ENCODE results near the gene CDC42BPA. TPM values are rescaled to one million over a fixed set of nuclear protein-coding genes. Genes with fewer than 3 reads are reported as not detected.
"Not testable (repeated sequence)": the region's sequence is repeated elsewhere in the genome, so short reads cannot be mapped to it uniquely, and the experiment has no call there.

The CDC42BPA gene, protein sequence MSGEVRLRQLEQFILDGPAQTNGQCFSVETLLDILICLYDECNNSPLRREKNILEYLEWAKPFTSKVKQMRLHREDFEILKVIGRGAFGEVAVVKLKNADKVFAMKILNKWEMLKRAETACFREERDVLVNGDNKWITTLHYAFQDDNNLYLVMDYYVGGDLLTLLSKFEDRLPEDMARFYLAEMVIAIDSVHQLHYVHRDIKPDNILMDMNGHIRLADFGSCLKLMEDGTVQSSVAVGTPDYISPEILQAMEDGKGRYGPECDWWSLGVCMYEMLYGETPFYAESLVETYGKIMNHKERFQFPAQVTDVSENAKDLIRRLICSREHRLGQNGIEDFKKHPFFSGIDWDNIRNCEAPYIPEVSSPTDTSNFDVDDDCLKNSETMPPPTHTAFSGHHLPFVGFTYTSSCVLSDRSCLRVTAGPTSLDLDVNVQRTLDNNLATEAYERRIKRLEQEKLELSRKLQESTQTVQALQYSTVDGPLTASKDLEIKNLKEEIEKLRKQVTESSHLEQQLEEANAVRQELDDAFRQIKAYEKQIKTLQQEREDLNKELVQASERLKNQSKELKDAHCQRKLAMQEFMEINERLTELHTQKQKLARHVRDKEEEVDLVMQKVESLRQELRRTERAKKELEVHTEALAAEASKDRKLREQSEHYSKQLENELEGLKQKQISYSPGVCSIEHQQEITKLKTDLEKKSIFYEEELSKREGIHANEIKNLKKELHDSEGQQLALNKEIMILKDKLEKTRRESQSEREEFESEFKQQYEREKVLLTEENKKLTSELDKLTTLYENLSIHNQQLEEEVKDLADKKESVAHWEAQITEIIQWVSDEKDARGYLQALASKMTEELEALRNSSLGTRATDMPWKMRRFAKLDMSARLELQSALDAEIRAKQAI (N-terminal part only)
- 51.5 TPM for total RNA-seq

DNA sequence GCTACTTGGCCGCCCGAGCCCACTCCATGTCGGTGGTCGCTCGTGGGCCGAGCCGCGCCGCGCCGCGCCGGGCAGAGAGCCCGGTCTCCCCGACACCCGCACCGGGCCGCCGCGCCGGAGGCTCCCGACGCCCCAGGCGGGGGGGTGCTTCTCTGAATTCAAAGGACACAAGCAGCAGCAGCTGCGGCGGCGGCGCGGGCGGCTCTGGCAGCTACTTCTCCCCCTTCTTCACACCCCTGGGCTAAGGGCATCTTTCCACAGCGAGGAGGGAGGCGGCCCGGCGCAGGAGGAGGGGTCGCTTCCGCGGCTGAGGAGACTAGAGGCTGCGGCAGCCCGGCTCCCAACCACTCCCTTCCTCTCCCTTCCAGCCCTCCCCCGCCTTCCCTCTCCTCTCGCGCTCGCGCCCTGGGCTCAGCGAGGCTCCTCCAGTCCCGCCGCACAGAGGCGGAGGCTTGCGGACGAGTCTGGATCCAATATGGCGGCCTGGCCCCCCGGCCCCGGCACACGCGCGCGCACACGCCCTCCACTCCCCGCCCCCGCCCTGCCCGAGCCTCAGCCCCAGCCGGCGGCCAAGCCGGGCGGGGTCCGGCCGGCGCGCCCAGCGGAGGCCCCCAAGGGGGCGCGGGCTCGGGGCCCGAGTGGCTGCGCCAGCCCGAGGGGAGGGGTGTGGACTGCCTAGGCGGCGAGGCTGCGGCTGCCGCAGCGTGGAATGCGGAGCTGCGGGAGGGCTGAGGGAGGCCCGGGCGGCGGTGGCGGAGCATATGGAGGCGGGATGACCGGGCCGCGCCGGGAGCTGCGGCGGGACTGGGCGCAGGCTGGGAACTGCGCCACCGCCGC lies at the start of gene CDC42BPA:
Gene CDC42BPA (minus strand): TSS at position 477 of the 837 bp plus-strand sequence. CDS start 1,310 bp downstream, outside the sequence.
- peak; percentile 80 for DNase-seq (ENCODE audit: low spot score)

DNA sequence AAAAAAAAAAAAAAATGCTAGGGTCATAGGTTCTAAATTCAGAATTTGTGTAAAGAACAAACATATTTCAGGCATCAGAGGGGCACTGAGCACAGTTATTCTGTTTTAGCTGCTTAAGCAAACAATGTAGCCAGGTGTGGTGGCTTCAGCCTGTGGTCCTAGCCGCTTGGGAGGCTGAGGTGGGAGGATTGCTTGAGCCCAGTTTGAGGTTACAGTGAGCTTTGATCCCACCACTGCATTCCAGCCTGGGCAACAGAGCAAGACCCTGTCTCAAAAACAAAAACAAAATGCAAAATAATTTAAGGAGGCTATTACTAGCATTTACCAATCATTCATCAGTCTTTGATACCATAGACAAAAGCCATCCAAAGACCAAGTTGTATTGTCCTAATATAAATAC lies 49.7 kb upstream of the CDC42BPA start:
- DNase-seq (ENCODE audit: low spot score): no peak

DNA sequence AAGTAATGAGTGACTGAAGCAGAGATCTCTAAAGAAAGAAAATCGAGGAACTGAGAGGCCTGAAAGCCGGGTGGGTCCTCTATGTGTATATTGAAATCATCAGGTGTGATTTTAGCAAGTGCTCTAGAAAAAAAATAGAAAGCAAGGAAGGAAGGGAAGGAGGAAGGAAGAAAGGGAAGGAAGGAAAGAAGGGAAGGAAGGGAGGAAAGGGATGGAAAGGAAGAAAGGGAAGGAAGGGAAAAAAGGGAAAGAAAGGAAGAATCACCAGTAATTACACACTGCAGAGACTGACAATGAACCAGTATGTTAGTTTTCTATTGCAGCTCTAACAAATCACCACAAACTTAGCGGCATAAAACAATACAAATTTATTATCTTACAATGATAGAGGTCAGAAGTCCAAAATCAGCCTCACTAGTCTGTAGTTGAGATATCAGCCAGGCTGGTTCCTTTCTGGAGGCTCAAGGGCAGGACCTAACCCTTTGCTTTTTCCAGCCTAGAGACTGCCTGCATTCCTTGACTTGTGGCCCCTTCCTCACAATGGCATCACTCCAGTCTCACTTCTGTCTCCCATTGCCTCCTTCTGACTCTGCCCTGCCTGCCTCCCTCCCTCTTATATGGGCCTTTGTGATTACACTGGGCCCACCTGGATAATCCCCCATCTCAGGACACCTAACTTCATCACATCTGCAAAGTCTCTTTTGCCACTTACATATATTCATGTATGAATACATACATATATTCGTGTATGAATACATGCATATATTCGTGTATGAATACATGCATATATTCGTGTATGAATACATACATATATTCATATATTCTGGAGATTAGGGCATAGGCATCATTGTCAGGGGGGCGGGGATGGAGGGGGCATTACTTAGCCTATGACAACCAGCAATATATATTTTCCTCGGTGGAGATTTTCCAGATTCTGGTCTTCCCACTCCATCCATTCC lies 47.5 kb upstream of the CDC42BPA start:
- no peak for DNase-seq (ENCODE audit: low spot score)

DNA sequence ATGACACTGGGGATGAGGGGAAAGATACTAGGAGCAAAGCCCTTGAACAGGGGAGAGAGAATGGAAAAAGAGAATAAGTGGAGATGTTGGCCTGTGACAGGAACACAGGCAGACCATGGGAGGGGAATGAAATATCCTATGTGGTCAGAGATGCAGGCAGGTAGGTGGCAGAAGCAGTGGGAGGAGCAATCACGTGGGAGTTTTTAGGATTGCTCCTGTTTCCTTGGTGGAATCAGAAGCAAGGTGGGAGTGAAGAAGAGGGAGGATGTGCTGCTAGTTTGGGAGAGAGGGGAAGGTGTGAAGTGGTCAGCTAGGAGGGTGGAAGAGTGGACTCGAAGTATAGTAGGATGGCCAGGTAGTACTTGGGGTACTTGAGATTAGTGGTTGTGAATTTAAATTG lies 46.4 kb upstream of the CDC42BPA start:
- DNase-seq (ENCODE audit: low spot score): no peak

DNA sequence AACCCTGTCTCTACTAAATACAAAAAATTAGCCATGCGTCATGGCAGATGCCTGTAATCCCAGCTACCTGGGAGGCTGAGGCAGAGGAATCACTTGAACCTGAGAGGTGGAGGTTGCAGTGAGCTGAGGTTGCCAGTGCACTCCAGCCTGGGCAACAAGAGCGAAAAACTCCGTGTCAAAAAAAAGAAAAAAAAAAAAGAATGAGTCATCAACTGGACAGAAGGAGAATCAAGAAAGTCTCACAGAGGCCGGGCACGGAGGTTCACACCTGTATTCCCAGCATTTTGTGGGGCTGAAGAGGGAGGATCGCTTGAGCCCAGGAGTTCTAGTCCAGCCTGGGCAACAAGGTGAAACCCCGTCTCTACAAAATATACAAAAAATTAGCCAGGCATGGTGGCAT lies 45.5 kb upstream of the CDC42BPA start:
- no peak for DNase-seq (ENCODE audit: low spot score)

DNA sequence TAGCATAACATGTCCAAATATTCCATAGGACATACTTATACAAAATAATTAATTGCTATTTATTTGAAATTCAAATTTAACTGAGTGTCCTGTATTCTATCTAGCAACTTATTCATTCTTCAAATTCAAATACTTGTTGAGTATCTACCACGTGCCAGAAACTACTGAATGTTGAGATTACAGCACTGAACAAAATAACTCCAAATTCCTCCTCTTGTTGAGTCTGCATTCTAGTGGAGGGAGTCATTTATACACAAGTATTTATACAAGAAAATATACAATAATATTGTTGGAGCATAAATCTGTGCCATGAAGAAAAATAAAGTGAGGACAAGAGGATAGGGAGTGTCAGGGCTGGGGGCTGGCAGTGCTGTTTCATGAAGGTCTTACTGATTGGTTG lies 43.7 kb upstream of the CDC42BPA start:
- no peak for DNase-seq (ENCODE audit: low spot score)

DNA sequence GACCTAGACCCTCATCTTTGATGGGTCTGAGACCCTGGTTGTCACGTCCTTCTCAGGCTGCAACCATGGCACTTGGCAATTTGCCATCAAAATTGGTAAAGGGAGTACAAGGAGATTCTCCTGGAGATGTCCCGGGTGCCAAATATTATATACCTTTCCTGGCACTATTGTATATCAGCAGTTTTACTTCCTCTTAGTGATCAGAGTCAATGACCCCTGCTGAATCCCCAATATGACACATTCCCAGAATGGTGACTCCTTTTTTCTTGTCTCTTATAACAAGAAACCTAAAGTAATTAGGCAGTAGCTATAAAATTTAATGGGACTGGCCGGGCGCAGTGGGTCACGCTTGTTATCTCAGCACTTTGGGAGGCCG lies 39.6 kb upstream of the CDC42BPA start:
- no peak for DNase-seq (ENCODE audit: low spot score)

DNA sequence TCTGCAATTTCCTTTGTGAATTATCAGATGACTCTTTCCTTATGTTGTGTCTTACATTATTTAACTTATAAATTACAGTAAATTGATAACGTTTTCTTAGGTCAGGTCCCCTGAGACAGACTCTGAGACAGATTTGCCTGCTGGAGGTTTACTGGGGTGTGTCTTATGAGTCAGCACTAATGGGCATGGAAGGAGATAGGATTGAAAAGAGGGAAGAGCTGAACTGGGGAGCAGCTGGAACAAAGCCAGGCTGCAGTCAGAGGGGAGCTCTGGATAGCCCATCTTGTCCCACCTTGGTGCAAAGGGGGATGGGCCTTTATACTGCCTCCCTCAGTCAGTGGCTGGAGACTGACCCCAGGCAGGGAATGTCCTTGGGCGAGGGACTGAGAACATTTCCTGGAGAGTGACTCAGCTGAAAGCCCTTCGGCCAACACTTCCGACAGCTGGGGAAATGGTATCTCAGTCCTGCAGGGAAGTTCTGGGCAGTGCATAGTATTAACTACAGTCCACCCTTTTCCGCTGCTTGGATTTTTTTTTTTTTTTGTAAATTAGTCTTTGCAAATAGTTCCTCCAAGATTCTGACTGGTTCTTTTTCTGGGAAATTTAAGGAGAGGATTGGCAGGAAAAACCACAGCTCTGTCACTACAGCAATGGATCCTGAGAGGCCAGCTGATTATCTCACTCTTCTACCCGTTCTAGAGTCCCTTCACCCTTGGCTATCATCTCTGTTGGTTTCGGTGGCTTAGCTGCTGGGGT lies 39.1 kb upstream of the CDC42BPA start:
- peak; percentile 64 for DNase-seq (ENCODE audit: low spot score)

DNA sequence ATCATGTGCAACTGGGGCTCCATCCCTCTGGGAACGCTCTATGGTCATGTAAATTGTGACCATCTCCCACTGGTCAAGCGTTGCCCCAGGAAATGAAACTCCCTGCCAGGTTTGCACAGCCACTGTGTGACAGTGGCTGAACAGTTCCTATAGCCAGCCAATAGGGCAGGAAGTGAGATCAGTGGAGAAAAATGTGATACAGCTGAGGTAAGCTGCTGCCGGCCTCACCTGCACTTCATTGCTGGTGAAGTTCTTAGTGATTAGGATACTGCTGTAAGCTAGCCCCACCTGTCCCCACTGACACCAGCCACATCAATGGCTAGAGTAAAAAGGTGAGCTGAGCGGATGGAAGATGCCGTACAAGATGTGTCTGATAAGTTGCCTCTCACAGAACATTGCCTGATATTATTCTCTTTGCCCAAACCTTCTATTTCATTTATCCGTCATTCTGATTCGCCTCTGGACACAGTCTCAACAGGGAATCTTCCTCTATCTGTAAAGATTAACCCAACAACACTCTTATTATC lies 38.4 kb upstream of the CDC42BPA start:
- no peak for DNase-seq (ENCODE audit: low spot score)

DNA sequence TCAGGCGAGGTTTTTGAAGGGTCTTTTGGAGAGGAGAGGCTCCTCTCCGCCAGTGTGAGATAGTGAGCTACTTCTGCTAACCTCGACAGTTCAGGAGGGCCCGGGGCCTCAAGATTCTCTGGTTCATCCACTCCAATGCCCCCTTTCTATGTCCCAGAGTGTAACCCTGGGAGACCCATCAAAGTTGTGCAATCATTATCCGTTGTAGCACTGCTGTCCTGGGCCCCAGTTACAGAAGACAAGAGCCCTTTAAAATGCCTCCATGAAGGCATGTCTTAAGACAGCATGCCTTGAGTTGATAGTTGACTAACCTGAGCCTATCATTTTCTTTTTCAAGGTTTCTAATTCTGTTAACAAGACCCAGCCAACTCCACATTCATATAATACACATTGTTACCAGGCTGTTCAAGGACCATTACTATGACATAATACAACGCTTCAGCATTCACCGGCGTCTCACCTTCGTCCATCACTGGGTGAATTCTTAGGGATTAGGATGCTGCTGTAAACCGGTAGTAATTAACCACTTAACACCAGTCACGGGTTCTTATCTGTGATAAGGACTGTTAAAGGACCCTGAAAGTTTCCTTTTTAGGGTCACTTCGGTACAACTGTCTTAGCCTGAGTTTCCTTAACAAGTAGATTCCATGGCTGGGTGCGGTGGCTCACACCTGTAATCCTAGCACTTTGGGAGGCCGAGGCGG lies 37.4 kb upstream of the CDC42BPA start:
- DNase-seq (ENCODE audit: low spot score): no peak

DNA sequence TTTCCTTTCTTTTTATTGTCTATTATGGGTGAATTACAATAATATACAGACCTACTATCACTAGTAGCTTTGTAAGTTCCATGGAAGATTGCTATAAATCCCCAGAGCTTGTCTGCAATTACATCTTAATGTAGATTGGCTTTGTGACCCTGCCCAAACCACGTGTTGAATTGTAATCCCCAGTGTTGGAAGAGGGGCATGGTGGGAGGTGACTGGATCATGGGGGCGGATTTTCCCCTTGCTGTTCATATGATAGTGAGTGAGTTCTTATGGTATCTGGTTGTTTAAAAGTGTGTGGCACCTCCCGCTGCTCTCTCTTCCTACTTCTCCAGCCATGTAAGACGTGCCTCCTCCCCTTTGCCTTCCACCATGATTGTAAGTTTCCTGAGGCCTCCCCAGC lies 34.9 kb upstream of the CDC42BPA start:
- no peak for DNase-seq (ENCODE audit: low spot score)

DNA sequence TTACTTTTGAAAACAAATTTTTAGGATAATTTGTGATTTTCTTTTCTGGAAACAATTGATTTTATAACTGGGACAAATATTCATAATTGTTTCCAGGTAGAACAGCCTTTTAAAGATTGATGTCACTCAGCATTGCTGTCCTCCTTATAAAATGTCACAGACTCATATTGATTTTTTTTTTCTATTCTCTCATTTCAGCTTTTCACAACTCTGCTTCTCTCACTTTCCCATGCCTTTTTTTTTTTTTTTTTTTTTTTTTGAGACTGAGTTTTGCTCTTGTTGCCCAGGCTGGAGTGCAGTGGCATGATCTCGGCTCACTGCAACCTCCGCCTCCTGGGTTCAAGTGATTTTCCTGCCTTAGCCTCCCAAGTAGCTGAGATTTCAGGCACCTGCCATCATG lies 33.9 kb upstream of the CDC42BPA start:
- not testable (repeated sequence) for DNase-seq (ENCODE audit: low spot score)

DNA sequence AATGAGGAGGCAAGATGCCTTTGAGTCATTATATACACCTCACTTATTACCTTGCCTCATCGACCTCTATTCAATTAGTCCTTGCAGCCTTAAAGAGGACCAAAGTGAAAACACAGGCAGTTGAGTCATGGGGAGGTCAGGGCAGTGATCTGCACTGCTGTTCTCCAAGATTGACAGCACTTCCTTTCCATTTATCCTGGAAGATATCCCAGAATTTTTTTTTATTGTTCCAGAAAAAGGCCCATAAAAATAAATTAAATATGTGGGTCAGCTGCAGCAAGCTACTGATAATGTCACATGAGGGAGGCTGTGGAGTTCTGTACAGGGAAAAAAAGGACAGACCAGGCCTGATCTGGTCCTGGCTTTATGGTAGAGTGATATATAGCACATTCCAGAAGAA lies 33.2 kb upstream of the CDC42BPA start:
- DNase-seq (ENCODE audit: low spot score): no peak

DNA sequence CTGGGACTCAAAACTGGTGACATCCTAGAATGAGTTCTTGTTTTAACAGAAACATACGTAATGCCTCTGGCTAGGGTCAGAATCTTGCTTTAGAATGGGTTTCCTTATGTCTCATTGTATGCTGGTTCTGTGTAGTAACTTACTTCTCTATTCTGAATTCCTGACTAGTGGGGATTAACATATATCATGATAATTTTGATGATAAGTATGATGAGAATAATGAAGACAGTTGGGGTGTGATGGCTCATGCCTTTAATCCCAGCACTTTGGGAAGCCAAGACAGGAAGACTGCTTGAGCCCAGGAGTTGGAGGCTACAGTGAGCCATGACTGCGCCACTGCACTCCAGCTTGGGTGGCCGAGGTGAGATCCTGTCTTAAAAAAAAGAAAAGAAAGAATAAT lies 31.7 kb upstream of the CDC42BPA start:
- DNase-seq (ENCODE audit: low spot score): no peak

DNA sequence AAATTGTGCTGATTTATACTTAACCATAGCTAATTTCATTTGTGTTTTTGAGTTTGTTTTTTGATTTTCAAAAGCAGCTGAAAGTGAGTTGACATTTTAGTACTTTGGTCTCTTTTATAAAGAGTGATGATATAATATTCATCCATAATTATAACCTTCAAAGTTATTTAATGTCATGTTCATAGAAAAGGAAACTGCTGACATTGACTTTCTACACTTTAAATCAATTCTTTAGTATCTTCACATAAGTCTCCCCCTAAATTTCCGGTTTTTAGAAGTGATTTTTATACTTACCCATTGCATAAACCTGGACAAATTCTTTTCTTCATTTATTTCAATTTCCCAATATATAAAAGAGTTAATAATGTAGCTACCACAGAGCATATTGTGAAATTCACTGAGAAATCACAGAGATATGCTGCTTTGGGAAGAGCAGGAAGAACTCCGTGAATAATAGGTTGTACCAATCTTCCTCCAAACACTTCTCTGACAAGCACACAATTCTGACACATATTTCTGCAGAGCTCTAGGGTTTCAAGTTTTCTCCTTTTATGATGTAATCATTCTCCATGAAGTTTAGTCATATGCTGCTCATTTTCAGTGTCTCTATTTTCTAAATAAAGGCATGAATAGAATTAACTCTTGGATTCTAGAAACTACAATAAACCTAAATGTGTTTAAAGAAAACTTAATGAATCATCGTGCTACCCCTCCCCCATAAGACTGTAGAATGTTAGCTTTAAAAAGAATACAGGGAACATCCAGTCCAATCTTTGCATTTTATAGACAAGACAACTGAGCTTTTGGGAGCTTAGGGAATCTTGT lies 25.6 kb upstream of the CDC42BPA start:
- no peak for DNase-seq (ENCODE audit: low spot score)

DNA sequence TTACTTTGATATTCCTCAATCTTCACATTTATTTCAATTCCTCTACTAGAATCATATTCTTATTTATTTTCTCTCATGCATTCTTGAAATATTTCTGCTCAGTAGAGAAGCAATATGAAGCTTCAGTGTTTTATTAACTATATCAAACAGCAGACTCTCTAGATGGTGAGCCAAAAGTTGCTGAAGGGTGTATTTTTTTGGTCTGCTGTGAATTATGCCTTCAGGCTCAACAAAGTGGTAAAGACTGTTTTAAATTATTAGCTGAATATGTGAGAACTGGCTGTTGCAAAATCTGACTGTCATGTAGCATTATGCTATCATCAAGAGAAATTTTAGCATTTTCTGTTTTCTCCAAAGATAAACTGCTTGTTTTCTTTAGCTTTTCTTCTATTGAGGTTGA lies 24.9 kb upstream of the CDC42BPA start:
- DNase-seq (ENCODE audit: low spot score): no peak

DNA sequence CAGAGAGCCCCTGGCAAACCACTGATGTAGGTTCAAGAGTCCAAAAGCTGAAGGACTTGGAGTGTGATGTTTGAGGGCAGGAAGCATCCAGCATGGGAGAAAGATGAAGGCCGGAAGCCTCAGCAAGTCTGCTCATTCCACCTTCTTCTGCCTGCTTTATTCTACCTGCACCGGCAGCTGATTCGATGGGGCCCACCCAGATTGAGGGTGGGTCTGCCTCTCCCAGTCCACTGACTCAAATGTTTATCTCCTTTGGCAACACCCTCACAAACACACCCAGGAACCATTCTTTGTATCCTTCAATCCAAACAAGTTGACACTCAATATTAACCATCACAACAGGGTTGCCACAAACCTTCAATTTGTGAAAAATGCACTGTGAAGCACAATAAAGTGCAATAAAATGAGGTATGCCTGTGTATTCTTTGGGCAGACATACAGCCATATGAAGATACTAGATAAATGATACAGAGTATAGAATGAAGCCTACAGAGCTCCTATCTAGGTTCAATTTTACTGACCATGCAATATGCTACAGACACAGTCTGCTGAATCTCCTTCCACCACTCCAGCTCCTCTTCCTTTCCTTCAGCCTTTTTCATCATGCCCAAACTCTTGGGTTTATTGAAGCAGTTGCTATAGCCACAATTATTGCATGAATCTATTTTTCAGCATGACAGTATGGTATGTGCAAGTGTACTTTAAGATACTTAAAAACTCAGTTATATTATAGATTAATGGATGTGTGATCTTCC lies 24.0 kb upstream of the CDC42BPA start:
- DNase-seq (ENCODE audit: low spot score): no peak

DNA sequence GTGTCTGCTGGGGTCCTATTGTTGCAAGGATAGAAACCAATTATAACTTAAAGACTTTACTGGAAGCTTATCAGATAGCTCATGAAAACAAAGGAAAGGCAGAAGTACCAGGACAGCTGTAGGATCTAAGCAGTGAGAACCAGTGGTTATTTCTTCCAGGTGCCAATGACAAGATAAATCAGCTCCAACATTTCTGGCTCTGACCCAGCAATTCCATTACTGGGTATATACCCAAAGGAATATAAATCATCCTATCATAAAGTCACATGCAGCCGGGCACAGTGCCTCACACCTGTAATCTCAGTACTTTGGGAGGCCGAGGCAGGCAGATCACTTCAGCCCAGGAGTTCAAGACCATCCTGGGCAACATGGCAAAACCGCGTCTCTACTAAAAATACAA lies 17.8 kb upstream of the CDC42BPA start:
- not testable (repeated sequence) for DNase-seq (ENCODE audit: low spot score)

Data from ureter (tissue), 1 donor.